GM13977 (cell line): ENCODE results near the gene GNAI1.

Experiments used
- DNase-seq: peaks from one replicate; pipeline ENCODE4 v3.0.0; 2012; ENCODE audit warnings: low spot score
- in situ Hi-C: fragments of 300-500 bp; cut with MboI; formaldehyde crosslinking; loops from one replicate; pipeline ENCODE4 v1.12.0; 2022; ENCODE audit warnings: low sequenced_read_pairs, low pct_unique_long_range_greater_than_20kb, mixed read lengths, inconsistent platforms; ENCODE audit not compliant: unreplicated experiment
- TF ChIP-seq, protein P1 (sequence below): IDR thresholded peaks from 2 replicates; pipeline ENCODE4 v1.5.1; 2012; ENCODE audit warnings: mild to moderate bottlenecking, control low read depth; ENCODE audit not compliant: insufficient read depth; ENCODE audit errors: extremely low read depth, missing control alignments

GNAI1 gene

DNA sequence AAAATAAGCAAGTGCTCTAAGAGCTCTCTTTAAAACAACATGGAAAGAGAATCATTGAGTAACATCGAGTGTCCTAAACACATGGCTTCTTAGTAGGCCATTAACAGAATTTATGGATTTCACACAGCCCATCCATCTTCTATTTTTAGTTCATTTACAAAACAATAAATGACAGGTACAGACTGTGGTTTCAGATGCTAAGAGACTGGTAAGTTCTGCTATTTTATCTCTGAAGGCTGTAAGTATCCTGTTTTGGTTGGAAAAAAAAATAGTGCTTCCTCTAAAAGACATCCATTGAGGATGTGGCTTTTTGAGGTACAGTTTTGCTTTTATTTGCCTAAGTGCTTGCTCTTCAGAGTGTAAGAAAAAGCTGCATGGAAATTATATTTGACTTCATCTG, 27.4 kb upstream of the GNAI1 start:
- TF ChIP-seq, protein P1, sequence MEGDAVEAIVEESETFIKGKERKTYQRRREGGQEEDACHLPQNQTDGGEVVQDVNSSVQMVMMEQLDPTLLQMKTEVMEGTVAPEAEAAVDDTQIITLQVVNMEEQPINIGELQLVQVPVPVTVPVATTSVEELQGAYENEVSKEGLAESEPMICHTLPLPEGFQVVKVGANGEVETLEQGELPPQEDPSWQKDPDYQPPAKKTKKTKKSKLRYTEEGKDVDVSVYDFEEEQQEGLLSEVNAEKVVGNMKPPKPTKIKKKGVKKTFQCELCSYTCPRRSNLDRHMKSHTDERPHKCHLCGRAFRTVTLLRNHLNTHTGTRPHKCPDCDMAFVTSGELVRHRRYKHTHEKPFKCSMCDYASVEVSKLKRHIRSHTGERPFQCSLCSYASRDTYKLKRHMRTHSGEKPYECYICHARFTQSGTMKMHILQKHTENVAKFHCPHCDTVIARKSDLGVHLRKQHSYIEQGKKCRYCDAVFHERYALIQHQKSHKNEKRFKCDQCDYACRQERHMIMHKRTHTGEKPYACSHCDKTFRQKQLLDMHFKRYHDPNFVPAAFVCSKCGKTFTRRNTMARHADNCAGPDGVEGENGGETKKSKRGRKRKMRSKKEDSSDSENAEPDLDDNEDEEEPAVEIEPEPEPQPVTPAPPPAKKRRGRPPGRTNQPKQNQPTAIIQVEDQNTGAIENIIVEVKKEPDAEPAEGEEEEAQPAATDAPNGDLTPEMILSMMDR: no peak
- DNase-seq: no peak
- in situ Hi-C loops: no loop called here

DNA sequence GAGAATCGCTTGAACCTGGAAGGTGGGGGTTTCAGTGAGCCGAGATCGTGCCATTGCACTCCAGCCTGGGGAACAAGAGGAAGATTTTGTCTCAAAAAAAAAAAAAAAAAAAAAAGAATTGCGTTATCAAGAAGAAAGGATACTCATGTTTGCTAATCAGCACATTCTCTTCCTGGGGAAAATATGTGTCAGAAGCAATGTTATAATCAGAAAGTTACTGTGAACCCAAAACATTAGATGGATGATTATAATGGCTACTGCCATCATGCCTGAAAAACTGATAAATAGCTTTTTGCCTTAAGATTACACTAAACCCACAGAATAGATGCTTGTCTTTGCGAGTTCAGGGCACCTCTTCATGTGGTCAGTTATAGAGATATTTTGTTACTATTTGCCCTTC, 24.3 kb upstream of the GNAI1 start:
- in situ Hi-C loops: no loop called here
- no peak for DNase-seq
- TF ChIP-seq, protein P1: no peak

DNA sequence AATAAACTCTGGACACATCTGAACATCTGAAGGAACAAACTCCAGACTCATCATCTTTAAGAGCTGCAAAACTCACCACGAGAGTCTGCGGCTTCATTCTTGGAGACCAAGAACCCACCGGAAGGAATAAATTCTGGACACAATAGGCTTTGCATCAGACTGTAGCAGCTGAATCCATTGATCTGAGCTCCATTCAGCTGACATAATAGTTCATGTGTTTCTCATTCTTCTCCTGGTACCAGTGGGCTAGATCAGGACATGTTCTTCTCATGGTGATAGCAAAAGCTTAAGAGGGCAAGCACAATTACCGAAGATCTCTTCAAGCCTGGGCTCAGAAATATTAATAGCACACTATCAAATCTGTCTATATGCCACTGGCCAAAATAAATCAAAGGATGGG, 20.5 kb upstream of the GNAI1 start:
- DNase-seq: no peak
- in situ Hi-C loops: no loop called here
- TF ChIP-seq, protein P1: no peak

DNA sequence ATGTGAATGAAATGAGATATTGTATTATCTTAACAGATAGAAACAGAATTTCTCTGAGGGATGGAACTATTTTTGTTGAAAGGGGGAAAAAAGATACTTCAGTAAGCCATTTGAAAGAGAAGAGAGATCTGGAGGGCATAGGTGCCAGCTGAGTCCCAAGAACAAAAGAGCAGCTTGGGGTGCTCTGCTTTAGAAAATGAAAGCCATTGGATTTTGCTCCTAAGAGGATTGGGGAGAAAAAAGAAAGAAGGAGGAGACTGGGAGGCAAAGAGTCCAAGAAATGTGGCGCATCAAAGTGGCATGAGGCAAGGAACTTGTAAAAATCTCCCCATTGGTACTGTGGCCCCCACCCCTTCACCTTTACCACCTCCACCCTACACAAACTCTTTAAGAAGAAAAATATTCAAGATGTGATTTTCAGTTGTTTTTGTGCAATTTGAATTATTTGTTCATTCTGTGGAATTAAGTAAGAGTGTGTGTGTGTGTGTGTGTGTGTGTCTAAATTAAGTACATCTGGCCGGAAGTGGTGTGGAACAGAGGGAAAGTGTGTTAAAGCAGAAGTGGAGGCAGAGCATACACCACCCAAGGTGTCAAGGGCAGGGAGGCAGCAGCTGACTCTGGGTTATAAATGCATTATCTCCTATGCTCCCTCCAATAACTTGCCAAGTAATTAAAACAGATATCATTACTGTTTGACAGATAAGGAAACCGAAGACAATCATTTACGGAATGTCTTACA, 9.9 kb upstream of the GNAI1 start:
- TF ChIP-seq, protein P1: no peak
- in situ Hi-C loops: no loop called here
- no peak for DNase-seq

DNA sequence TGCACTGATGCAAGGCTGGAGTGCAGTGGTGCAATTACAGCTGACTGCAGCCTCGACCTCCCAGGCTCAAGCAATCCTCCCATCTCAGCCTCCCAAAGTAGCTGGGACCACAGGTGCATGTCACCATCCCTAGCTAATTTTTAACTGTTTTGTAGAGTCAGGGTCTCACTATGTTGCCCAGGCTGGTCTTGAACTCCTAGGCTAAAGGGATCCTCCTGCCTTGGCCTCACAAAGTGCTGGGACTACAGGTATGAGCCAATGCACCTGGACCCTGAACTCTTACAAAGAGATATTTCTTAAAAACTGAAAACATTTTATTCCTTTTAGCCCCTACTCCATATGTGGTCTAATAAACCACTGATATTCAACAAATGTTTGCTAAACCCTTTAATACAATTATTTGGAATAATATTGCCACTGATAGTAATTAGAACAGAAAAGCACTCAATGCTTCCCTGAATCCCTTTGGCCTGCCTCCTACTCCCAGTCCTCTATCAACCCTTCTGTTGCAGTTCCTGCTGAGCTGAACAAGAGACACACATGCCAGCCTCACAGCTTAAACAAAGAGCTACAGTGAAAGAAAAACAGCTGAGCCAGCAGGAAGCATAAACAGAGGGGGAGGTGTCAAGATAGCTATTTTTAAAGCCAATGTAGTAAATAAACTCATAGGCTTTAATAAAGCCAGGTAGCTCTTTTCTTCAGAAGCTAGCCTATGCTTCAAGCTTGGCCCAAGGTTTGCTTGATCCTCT, 7.0 kb upstream of the GNAI1 start:
- in situ Hi-C loops: no loop called here
- TF ChIP-seq, protein P1: no peak
- DNase-seq: no peak

DNA sequence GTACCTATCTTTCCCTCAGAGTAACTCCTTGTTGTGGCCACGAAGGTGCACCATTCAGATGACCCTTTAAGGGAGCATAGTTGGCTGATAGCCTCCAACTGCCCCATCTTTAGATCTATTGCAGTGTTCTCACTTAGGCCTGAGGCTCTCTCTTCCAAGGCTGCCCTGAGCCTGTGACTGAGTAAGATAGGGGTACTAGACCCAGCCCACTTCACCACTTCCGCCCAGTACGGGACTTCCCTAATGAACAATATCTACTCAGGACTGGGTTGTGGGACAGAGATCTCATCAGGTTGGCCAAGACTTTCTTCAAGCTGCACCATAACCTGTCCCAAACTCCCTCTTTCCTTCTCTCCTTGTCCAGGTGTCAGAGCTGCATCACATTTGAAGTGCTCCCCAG, 5.7 kb upstream of the GNAI1 start:
- in situ Hi-C loops: no loop called here
- TF ChIP-seq, protein P1: no peak
- no peak for DNase-seq
